KOPT-K1 (cell line): ENCODE results near the gene ANKRD31.

Experiments
- H3K27ac ChIP-seq: fragments of 200-600 bp; sonication (generic); 2 replicates; pipeline ENCODE4 v1.5.1; 2016; ENCODE audit warnings: antibody characterized with exemption, mild to moderate bottlenecking, low read depth, low read length; ENCODE audit not compliant: poor library complexity, severe bottlenecking
- H3K36me3 ChIP-seq: fragments of 200-600 bp; sonication (generic); 2 replicates; pipeline ENCODE4 v1.5.1; 2017; ENCODE audit warnings: antibody characterized with exemption, mild to moderate bottlenecking, low read length, moderate library complexity; ENCODE audit not compliant: insufficient read depth
- H3K9me3 ChIP-seq: fragments of 200-600 bp; sonication (generic); 2 replicates; pipeline ENCODE4 v1.5.1; 2017; ENCODE audit warnings: antibody characterized with exemption, low read length, mild to moderate bottlenecking; ENCODE audit not compliant: insufficient read depth, poor library complexity, severe bottlenecking

The ANKRD31 gene

GRCh38 chr5:75072061-75072460, 164.6 kb downstream of the ANKRD31 start:
- Histone ChIP-seq H3K9me3 (no peaks in the 10 kb centered on the region), H3K36me3 (no peaks in the 10 kb centered on the region)

GRCh38 chr5:75071100-75071499, 165.6 kb downstream of the ANKRD31 start:
- Histone ChIP-seq H3K9me3 (no peaks in the 10 kb centered on the region), H3K36me3 (no peaks in the 10 kb centered on the region), H3K27ac (no peak overlapping the region)

More at GRCh38 chr5:75072061-75072460, 164.6 kb downstream of the ANKRD31 start:
- H3K27ac ChIP-seq, result no peak overlapping the region

DNA sequence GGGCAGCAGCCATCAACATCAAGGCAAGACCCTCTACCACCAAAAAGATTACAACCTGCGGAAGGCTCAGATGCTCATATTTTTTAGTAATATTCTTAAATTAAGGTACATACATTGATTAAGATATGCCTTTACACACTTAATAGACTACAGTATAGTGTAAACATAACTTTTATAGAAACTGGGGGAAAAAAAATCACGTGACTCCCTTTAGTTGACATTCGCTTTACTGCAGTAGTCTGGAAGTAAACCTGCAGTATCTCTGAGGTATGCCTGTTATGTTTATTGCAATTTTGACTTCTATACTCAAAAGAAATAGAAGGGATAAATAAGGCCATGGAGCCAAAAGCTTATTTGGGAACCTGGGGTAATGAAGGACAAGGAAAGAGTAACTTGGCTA, 169.2 kb downstream of the ANKRD31 start:
- Histone ChIP-seq H3K9me3 (peaks cover 2% of the 10 kb centered on the region), H3K27ac (no peak overlapping the region), H3K36me3 (no peaks in the 10 kb centered on the region)

- H3K27ac ChIP-seq, result peak overlapping the region; percentile 96
Measured at GRCh38 chr5:75062925-75063531, 173.7 kb downstream of the ANKRD31 start.

GRCh38 chr5:75059912-75060545, 176.6 kb downstream of the ANKRD31 start:
- Histone ChIP-seq H3K27ac (peak overlapping the region; percentile 96), H3K36me3 (no peaks in the 10 kb centered on the region), H3K9me3 (peaks cover 14% of the 10 kb centered on the region)

More at GRCh38 chr5:75062925-75063531, 173.7 kb downstream of the ANKRD31 start:
- peaks cover 14% of the 10 kb centered on the region for H3K9me3 ChIP-seq
- no peaks in the 10 kb centered on the region for H3K36me3 ChIP-seq

- Histone ChIP-seq H3K27ac (peak overlapping the region; percentile 96), H3K9me3 (peaks cover 14% of the 10 kb centered on the region), H3K36me3 (no peaks in the 10 kb centered on the region)
Measured at GRCh38 chr5:75058986-75059535, 177.6 kb downstream of the ANKRD31 start.

DNA sequence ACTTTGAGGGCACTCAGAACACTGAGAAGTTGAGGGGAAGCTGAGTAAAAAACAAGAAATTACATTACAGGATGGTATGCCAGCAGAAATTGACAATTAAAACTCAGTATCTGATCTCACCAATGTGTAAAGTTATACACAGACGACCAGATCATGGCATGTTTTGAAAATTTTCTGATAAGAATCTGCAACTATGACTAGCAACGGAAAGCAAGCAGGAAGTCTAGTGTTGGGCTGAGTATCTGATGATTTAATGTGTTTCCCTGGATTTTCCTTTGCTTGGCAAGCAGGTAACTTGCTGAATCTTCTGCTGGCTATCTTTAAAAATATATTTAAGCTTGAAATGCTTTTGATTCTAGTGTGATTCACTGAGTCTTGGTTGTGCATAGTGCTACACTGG, 179.1 kb downstream of the ANKRD31 start:
- Histone ChIP-seq H3K27ac (peak overlapping the region; percentile 96), H3K36me3 (no peaks in the 10 kb centered on the region), H3K9me3 (peaks cover 14% of the 10 kb centered on the region)

DNA sequence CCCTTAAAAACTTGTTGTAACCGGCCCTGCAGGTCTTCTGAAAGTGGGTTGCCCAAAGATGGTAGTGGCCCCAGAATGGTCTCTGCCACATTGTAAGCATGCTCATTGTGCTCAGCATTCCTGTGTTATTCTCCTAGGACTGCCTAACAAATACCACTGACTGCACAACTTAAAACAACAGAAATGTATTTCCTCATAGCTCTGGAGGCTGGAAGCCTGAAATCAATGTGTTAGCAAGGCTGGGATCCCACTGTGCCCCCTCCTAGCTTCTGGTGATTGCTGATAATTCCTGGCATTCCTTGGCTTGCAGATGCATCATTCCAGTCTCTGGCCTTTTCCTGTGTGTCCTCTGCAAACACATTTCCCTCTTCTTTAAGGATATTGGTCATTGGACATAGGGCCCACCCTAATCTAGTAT, 180.9 kb downstream of the ANKRD31 start:
- Histone ChIP-seq H3K9me3 (no peaks in the 10 kb centered on the region), H3K36me3 (no peaks in the 10 kb centered on the region), H3K27ac (no peak overlapping the region)

GRCh38 chr5:75054134-75054930, 182.3 kb downstream of the ANKRD31 start:
- Histone ChIP-seq H3K9me3 (no peaks in the 10 kb centered on the region), H3K36me3 (no peaks in the 10 kb centered on the region), H3K27ac (peak overlapping the region; percentile 65)

DNA sequence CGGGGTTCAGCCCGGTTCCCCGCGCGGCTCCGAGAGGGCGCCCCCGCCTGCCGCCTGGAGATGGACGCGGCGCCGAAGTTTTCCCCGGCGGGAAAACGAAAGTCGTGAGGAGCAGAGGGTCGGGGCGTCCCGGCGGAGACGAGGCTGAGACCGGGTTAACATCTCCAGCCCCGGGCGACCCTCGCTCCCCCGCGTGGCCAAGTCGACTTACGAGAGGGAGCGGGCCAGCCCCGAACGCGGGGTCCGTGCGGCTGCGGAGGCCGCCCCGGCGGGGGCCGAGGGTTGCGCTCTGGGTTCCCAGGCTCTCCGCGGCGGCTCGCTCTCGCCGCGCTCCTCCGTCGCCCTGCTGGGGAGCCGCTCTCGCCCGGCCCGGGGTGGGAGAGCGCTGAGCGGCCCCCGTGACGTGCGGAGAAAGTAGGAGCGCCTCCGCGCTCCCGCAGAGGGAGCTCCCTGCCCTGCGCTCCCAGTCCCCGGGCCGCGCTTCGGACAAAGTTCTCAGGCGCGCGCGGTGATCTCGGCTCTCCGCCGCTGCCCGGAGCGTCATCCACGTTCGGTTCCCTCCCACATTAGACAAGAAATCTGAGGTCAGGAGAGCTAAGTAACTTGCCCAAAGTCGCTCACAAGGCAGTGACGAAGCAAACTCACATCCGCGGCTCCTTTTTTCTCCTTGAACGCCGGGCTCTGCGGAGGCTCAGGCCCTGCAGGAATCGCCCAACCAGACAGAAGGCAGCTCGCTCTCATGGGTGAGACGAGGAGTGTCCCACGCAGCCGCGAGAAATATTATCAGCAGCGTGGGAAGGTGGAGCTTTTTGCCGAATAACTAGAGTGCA, 183.2 kb downstream of the ANKRD31 start:
- H3K9me3 ChIP-seq, result no peaks in the 10 kb centered on the region
- H3K36me3 ChIP-seq, result no peaks in the 10 kb centered on the region
- peak overlapping the region; percentile 65 for H3K27ac ChIP-seq

DNA sequence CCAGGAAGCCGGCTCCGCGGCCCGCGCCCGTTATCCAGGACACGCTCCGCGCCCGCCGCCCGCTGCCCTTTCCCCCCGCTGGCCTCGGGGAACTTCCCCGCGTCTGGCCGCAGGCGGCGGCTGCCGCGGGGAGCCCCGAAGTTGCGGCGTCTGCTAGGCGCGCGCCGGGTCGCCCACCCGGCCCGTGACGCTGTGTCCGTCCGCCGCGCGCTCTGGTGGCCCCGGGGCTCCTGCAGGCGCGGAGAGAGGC, 183.7 kb downstream of the ANKRD31 start:
- H3K36me3 ChIP-seq, result no peaks in the 10 kb centered on the region
- peak overlapping the region; percentile 65 for H3K27ac ChIP-seq
- no peaks in the 10 kb centered on the region for H3K9me3 ChIP-seq

DNA sequence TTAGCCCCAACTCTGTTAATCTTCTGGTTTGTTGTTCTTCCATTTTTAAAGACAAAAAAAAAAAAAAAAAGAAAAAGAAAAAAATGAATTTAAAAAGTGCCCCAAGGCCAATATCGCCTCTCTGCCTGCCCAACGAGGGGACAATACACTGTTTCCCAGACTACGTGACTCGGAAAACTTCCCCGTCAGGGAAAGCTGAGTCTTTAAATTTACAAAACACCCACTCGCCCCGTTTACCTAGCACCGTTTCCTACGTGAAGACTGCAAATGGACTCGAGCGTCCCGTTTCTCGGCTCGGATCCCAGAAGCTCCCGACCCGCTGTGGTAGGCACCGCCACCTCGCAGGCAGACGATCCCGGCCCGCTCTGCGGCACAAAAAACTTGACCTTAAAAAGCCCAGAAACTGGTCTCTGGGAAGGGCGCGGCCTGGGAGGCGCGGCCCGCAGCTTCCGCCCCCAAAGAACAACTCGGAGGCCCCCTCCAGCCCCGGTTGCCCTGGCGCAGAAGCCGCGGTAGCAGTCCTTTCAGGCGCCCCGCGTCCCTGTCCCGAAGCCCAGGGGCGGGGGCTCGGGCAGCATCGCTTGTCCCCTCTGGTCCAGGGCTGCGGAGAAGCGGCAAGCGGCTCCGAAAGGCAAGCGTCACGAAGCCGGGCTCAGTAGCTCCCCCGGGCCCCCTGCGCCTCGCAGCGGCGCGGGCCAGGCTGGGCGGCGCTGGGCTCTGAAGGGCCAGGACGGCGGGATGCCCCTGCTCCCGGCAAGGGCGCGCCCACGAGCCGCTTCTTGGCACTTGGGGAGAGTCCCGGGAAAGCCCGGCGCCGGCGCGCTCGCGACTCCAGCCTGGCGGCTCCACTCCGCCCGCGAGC, 184.3 kb downstream of the ANKRD31 start, which contains the start of gene GCNT4:
Gene GCNT4, minus strand, starts transcription at position 367 of the 862 bp plus-strand sequence. CDS start 22,521 bp downstream, outside the sequence.
- no peaks in the 10 kb centered on the region for H3K36me3 ChIP-seq
- no peaks in the 10 kb centered on the region for H3K9me3 ChIP-seq
- H3K27ac ChIP-seq, result peak within 1 kb of the TSS; percentile 65

- H3K36me3 ChIP-seq, result no peaks in the 10 kb centered on the region
- no peak overlapping the region for H3K27ac ChIP-seq
- no peaks in the 10 kb centered on the region for H3K9me3 ChIP-seq
Measured at GRCh38 chr5:75051217-75051751, 185.4 kb downstream of the ANKRD31 start.

DNA sequence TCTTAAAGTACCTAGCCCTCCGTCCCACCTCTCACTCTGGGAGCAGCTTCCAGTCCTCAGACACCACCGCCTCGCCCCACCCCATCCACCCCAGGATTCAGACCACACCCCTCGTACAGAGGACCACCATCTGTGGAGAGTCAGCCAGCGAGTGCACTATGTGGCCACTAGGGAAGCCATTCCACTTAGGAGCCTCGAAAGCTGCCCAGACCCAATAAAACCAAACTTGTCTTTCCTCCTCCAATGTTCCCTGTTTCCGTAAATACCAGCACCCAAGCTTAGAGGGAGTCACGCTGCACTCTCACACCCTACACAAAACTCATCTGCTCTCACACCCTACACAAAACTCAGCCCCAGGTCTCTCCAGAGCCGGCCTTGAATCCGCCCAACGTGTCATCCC, 186.3 kb downstream of the ANKRD31 start:
- no peaks in the 10 kb centered on the region for H3K9me3 ChIP-seq
- H3K27ac ChIP-seq, result no peak overlapping the region
- no peaks in the 10 kb centered on the region for H3K36me3 ChIP-seq
